ENCODE measurements around the gene GTPBP4. TPM values are rescaled to one million over a fixed set of nuclear protein-coding genes. Genes with fewer than 3 reads are reported as not detected.

GTPBP4 gene
- total and polyA plus RNA-seq, 2 of the 13 experiments (the other 11 are each of a cell fraction or from before 2014, with no cell fraction given) = 24.1 to 85.5 TPM

GRCh38 chr10:962342-962741, 25.9 kb upstream of the GTPBP4 start:
- FAIRE-seq (no peak), DNase-seq (ENCODE audit: low spot score) (no peak), ATAC-seq (no peak)
- Histone ChIP-seq H3K27ac (ENCODE audit: extremely low read length, insufficient read depth, low read length) (no peak overlapping the region), H3K9ac (ENCODE audit: insufficient read depth, low read depth, low read length) (no peak overlapping the region), H3K4me2 (ENCODE audit: low read depth, low read length) (no peak overlapping the region), H3K27me3 (ENCODE audit: control insufficient read depth in 1 of 2, insufficient read depth in 2 of 2, low read length in 2 of 2) (peaks cover 3 to 49% of the 10 kb centered on the region in 2 experiments), H3K4me1 (ENCODE audit: insufficient read depth, low read length) (peaks cover 36% of the 10 kb centered on the region), H3K9me3 (ENCODE audit: low read length) (no peaks in the 10 kb centered on the region), H3K36me3 (replicated peaks in 1 of 2; ENCODE audit: control insufficient read depth in 1 of 2, insufficient read depth in 2 of 2, low read length in 2 of 2) (no peaks in the 10 kb centered on the region), H4K20me1 (ENCODE audit: insufficient read depth, low read length) (no peaks in the 10 kb centered on the region), H2AFZ (ENCODE audit: low read length) (no peak overlapping the region), H3K4me3 (replicated peaks in 1 of 3; ENCODE audit: insufficient read depth in 1 of 3, low read depth in 2 of 3, low read length in 3 of 3) (no peak overlapping the region), H3K79me2 (ENCODE audit: insufficient read depth, low read length) (no peaks in the 10 kb centered on the region)
- 41% methylated on average over 3 of the region's 3 CpGs for WGBS (ENCODE audit: low lambda C conversion rate)
- in situ Hi-C loops (cut with HindIII; ENCODE audit: extremely low pct_ligation_motif_present, low pct_unique_long_range_greater_than_20kb) = no loop called here
- no TSS peak for BruUV-seq (replicated peaks)
- intact Hi-C loops (cut with micrococcal nuclease; ENCODE audit: unreplicated experiment) = no loop called here
- ChIA-PET CTCF (ENCODE audit: low intra/inter-chr PET ratio, low total read pairs) (no interaction called here), POLR2A (interaction anchor here (1.7 kb wide), 1 partner anchor 30 kb away, joined by 4 read pairs; no protein-coding TSS in a partner anchor)
- no peak for TF ChIP-seq ZNF569 (CRISPR knock-in tag; IDR thresholded peaks at IDR 0.05; ENCODE audit: borderline replicate concordance)
- TF ChIP-seq CEBPB (IDR thresholded peaks at IDR 0.05; ENCODE audit: borderline replicate concordance, low read depth, low read length) = peak; percentile 46; the same call in 1 of the 2 replicates

- CTCF ChIA-PET (ENCODE audit: low intra/inter-chr PET ratio, low total read pairs) = no interaction called here
- H3K4me1 ChIP-seq (ENCODE audit: insufficient read depth, low read length) = peaks cover 36% of the 10 kb centered on the region
- H4K20me1 ChIP-seq (ENCODE audit: insufficient read depth, low read length) = no peaks in the 10 kb centered on the region
- no peaks in the 10 kb centered on the region for H3K79me2 ChIP-seq (ENCODE audit: insufficient read depth, low read length)
- no peak overlapping the region for H3K9ac ChIP-seq (ENCODE audit: insufficient read depth, low read depth, low read length)
- no peak overlapping the region for H3K27ac ChIP-seq (ENCODE audit: extremely low read length, insufficient read depth, low read length)
- POLR2A ChIA-PET = interaction anchor here (1.7 kb wide), 1 partner anchor 31 kb away, joined by 4 read pairs; no protein-coding TSS in a partner anchor
- H3K36me3 ChIP-seq (replicated peaks in 1 of 2; ENCODE audit: control insufficient read depth in 1 of 2, insufficient read depth in 2 of 2, low read length in 2 of 2) = no peaks in the 10 kb centered on the region
- FAIRE-seq (no peak), DNase-seq (ENCODE audit: low spot score) (no peak), ATAC-seq (no peak)
- H3K9me3 ChIP-seq (ENCODE audit: low read length) = no peaks in the 10 kb centered on the region
- no peak for TF ChIP-seq ZFP90 (CRISPR knock-in tag; IDR thresholded peaks at IDR 0.05; ENCODE audit: borderline replicate concordance)
- 0 out of 2 replicates have a peak, but pooled peaks have one; percentile 14 for TF ChIP-seq UBTF (CRISPR knock-in tag; IDR thresholded peaks at IDR 0.05)
- TF ChIP-seq MNT (IDR thresholded peaks at IDR 0.05) = peak; percentile 79
- 44% methylated on average over 5 of the region's 5 CpGs for WGBS (ENCODE audit: low lambda C conversion rate)
- H3K4me3 ChIP-seq (replicated peaks in 1 of 3; ENCODE audit: insufficient read depth in 1 of 3, low read depth in 2 of 3, low read length in 3 of 3) = no peak overlapping the region
- intact Hi-C loops (cut with micrococcal nuclease; ENCODE audit: unreplicated experiment) (no loop called here), in situ Hi-C loops (cut with HindIII; ENCODE audit: extremely low pct_ligation_motif_present, low pct_unique_long_range_greater_than_20kb) (no loop called here)
- H3K27me3 ChIP-seq (ENCODE audit: control insufficient read depth in 1 of 2, insufficient read depth in 2 of 2, low read length in 2 of 2) = peaks cover 3 to 54% of the 10 kb centered on the region in 2 experiments
- H2AFZ ChIP-seq (ENCODE audit: low read length) = no peak overlapping the region
- peak overlapping the region; percentile 24; the same call in 1 of the 2 replicates for H3K4me2 ChIP-seq (ENCODE audit: low read depth, low read length)
- no TSS peak for BruUV-seq (replicated peaks)
These were observed 25.0 kb upstream of the GTPBP4 start for GRCh38 chr10:963186-963585.

Measured in HepG2 (cell line).